HG02610 (cell line): ENCODE data around the gene CAD.

Experiments
- ATAC-seq: cut with Tn5 transposase; IDR thresholded peaks from one replicate; pipeline ENCODE4 v1.9.1; 2021; ENCODE audit warnings: mild to moderate bottlenecking, moderate library complexity; ENCODE audit not compliant: unreplicated experiment

Gene CAD

GRCh38 chr2:27222407-27222806 lies 5.2 kb downstream of the CAD start:
- no peak for ATAC-seq

GRCh38 chr2:27223416-27223815 lies 6.2 kb downstream of the CAD start:
- ATAC-seq: no peak

GRCh38 chr2:27225526-27225925 lies 8.4 kb downstream of the CAD start:
- ATAC-seq: no peak

- ATAC-seq: no peak
Measured at GRCh38 chr2:27227501-27227900, 10.3 kb downstream of the CAD start.

- ATAC-seq: no peak
Measured at GRCh38 chr2:27231921-27232320, 14.8 kb downstream of the CAD start.

GRCh38 chr2:27233341-27233740 lies 16.2 kb downstream of the CAD start:
- ATAC-seq: no peak

- ATAC-seq: no peak
Measured at GRCh38 chr2:27236136-27236535, 19.0 kb downstream of the CAD start.

GRCh38 chr2:27236626-27237025 lies 19.5 kb downstream of the CAD start:
- ATAC-seq: no peak

- no peak for ATAC-seq
Measured at GRCh38 chr2:27237341-27237945, 20.3 kb downstream of the CAD start.

GRCh38 chr2:27238976-27239375 lies 21.8 kb downstream of the CAD start:
- no peak for ATAC-seq

- ATAC-seq: no peak
Measured at GRCh38 chr2:27240406-27240805, 23.2 kb downstream of the CAD start.

- no peak for ATAC-seq
Measured at GRCh38 chr2:27241761-27242613, 24.8 kb downstream of the CAD start.

- no peak for ATAC-seq
Measured at GRCh38 chr2:27242614-27242951, 25.4 kb downstream of the CAD start.

- ATAC-seq: no peak
Measured at GRCh38 chr2:27243391-27244130, 26.4 kb downstream of the CAD start.

- ATAC-seq: no peak
Measured at GRCh38 chr2:27245116-27245515, 27.9 kb downstream of the CAD start.

- ATAC-seq: no peak
Measured at GRCh38 chr2:27245626-27246025, 28.5 kb downstream of the CAD start.

GRCh38 chr2:27247893-27248292 lies 30.7 kb downstream of the CAD start:
- ATAC-seq: no peak

GRCh38 chr2:27249159-27249890 lies 32.2 kb downstream of the CAD start:
- ATAC-seq: no peak

- peak; percentile 45 for ATAC-seq
Measured at GRCh38 chr2:27249891-27250651, 32.9 kb downstream of the CAD start.

GRCh38 chr2:27250652-27251379 lies 33.6 kb downstream of the CAD start:
- ATAC-seq: no peak
